Endothelial cell (in vitro differentiated cells): Measurements from ENCODE around the gene RHOJ. TPM values are rescaled to one million over a fixed set of nuclear protein-coding genes. Genes with fewer than 3 reads are reported as not detected.

Experiments used
- DNase-seq: peaks from one replicate; pipeline ENCODE4 v3.0.0; 2021; ENCODE audit warnings: low spot score
- H3K27ac Mint-ChIP-seq: one replicate; pipeline ENCODE4 v1.8.0; 2021; ENCODE audit warnings: mixed read lengths, inconsistent platforms; ENCODE audit not compliant: unreplicated experiment
- H3K27me3 Mint-ChIP-seq: one replicate; pipeline ENCODE4 v1.8.0; 2021; ENCODE audit warnings: mild to moderate bottlenecking, moderate library complexity, mixed read lengths, inconsistent platforms; ENCODE audit not compliant: unreplicated experiment
- H3K36me3 Mint-ChIP-seq: one replicate; pipeline ENCODE4 v1.8.0; 2021; ENCODE audit warnings: mild to moderate bottlenecking, low read depth, mixed read lengths, inconsistent platforms; ENCODE audit not compliant: unreplicated experiment
- H3K4me1 Mint-ChIP-seq: one replicate; pipeline ENCODE4 v1.8.0; 2021; ENCODE audit warnings: mild to moderate bottlenecking, mixed read lengths, inconsistent platforms; ENCODE audit not compliant: unreplicated experiment
- H3K4me3 Mint-ChIP-seq: one replicate; pipeline ENCODE4 v1.8.0; 2021; ENCODE audit warnings: mild to moderate bottlenecking, mixed read lengths, inconsistent platforms; ENCODE audit not compliant: unreplicated experiment
- H3K9me3 Mint-ChIP-seq: one replicate; pipeline ENCODE4 v1.8.0; 2021; ENCODE audit warnings: mixed read lengths, inconsistent platforms; ENCODE audit not compliant: unreplicated experiment
- total RNA-seq: library from RNA; stranded (reverse); fragmentation: NEBNext Ultra II Directional; extraction: Animal tissue kit (Norgen Biotek cat#: 25700); gene quantifications from one replicate; pipeline ENCODE4 v1.2.1, GENCODE V29; 2021; ENCODE audit not compliant: unreplicated experiment
- TF ChIP-seq, protein P1 (sequence below): fragments of 200-600 bp; sonication (generic); IDR thresholded peaks from one replicate; pipeline ENCODE4 v1.5.0; 2021; ENCODE audit warnings: antibody characterized with exemption; ENCODE audit not compliant: unreplicated experiment

Gene RHOJ
- total RNA-seq, 1 donor from 2014 or later: 266 TPM

DNA sequence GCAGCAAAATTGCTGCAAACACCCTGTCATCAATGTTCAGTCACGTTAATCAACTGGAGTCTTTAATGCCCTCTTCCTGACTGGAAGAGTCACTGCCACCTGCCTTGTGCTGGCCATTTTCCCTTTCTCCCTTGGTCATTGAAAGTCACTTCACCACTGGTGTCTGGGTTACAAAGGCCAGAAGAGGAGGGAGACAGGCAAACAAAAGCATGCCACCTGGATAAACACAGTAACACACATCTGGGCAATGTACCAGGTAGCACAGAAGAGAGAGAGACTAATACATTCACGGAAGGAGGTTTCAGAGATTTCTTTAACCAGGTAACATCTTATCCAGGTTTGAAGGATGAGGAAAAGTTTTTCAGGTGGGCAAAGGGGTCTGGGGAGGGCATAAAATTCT lies 81.8 kb downstream of the RHOJ start:
- peaks cover 13% of the 10 kb centered on the region for H3K36me3 Mint-ChIP-seq
- no peak overlapping the region for H3K27ac Mint-ChIP-seq
- TF ChIP-seq, protein P1, sequence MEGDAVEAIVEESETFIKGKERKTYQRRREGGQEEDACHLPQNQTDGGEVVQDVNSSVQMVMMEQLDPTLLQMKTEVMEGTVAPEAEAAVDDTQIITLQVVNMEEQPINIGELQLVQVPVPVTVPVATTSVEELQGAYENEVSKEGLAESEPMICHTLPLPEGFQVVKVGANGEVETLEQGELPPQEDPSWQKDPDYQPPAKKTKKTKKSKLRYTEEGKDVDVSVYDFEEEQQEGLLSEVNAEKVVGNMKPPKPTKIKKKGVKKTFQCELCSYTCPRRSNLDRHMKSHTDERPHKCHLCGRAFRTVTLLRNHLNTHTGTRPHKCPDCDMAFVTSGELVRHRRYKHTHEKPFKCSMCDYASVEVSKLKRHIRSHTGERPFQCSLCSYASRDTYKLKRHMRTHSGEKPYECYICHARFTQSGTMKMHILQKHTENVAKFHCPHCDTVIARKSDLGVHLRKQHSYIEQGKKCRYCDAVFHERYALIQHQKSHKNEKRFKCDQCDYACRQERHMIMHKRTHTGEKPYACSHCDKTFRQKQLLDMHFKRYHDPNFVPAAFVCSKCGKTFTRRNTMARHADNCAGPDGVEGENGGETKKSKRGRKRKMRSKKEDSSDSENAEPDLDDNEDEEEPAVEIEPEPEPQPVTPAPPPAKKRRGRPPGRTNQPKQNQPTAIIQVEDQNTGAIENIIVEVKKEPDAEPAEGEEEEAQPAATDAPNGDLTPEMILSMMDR: no peak
- no peak overlapping the region for H3K4me3 Mint-ChIP-seq
- H3K9me3 Mint-ChIP-seq: no peaks in the 10 kb centered on the region
- DNase-seq: no peak
- no peaks in the 10 kb centered on the region for H3K4me1 Mint-ChIP-seq
- H3K27me3 Mint-ChIP-seq: peaks cover under 1% of the 10 kb centered on the region

DNA sequence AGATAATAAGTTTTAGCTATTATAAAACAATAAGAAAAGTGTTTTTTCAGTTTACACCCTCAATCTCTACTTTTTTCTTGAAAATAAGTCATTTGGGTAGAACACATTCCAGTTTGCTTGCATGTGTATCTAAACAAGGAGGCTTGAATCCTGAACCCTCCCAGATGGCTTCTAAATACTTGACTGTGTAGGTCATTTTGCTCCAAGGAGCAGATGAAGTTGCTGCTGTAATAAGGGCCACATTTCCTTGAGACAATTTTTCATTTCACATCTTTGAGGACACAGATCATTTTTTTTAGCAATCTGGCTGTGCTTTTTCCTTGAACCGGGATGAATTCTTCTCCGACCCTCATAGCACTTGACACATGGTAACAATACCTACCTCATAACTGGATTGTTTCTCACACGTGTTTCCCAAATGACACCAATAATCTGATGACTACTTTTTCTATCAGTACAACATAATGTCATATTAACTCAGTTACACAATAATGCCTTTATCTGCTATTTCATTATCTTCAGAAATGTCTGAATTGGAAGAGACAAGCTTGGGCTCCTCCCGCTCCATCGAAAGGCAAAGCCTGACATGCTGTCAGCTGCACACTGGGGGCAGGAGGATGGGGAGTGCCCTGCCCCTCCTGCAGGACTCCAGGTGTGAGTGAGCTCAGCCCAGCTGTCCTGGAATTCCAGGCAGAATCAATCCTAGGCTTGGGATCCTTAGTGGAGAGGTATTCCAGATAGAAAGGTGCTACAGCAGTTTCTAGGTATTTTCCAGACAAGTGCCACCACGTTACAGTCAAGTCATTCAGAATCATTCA lies 83.6 kb downstream of the RHOJ start:
- no peaks in the 10 kb centered on the region for H3K9me3 Mint-ChIP-seq
- TF ChIP-seq, protein P1: no peak

DNA sequence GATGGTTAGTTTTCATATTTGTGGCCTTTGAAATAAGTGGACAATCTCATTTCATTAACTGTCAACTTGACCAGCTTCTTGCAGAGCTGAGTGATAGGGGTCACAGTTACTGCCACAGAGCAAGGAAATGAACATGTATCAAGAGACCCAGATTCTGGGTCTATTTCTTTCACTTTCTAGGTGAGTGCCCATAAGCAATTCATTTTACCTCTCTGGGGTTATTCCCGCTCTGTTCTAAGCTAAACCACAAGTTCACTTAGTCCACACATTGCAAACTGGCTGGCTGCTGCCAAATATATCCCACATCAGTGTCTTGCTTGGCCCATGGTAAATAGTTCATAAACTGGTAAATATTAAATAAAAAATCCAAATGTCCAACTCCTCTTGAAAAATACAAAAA lies 84.6 kb downstream of the RHOJ start:
- Mint-ChIP-seq H3K4me3 (no peak overlapping the region), H3K36me3 (peaks cover 40% of the 10 kb centered on the region), H3K27me3 (peaks cover 4% of the 10 kb centered on the region), H3K27ac (no peak overlapping the region), H3K9me3 (no peaks in the 10 kb centered on the region), H3K4me1 (peaks cover 6% of the 10 kb centered on the region)
- DNase-seq: no peak
- TF ChIP-seq, protein P1: no peak

More for the DNA sequence above, 83.6 kb downstream of the RHOJ start:
- no peak for DNase-seq
- Mint-ChIP-seq H3K27ac (no peak overlapping the region), H3K36me3 (peaks cover 30% of the 10 kb centered on the region), H3K4me1 (peaks cover under 1% of the 10 kb centered on the region), H3K27me3 (peaks cover 4% of the 10 kb centered on the region), H3K4me3 (no peak overlapping the region)

DNA sequence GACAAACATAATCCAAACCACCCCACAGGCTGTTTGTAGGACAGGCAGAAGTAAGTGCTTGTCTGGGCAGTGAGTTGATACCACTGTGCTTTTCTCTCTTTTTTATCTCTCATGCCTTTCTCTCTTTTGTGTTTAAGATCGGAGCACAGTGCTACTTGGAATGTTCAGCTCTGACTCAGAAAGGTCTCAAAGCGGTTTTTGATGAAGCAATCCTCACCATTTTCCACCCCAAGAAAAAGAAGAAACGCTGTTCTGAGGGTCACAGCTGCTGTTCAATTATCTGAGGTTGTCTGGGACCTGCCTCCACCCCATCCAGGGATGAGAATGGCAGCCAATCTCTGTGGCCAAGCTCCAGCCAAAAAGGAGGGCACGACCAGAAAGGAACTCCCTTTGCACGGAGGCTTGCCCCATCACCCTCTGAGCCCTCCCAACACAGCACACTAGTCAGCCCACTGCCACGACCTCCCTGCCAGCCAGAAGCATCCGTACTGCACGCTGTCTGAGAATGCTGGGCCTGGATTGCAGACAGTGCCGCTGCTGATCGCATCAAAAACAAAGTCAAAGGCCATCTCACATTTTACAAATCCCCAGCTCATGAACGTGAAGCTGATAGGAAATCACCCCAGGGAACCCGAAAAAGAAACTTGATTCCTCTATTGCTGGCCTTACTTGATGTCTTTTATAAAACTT lies 86.6 kb downstream of the RHOJ start:
- Mint-ChIP-seq H3K36me3 (peaks cover 47% of the 10 kb centered on the region), H3K4me1 (peaks cover 21% of the 10 kb centered on the region), H3K27ac (no peak overlapping the region), H3K9me3 (no peaks in the 10 kb centered on the region), H3K27me3 (peaks cover 11% of the 10 kb centered on the region), H3K4me3 (peak overlapping the region; percentile 83)
- TF ChIP-seq, protein P1: no peak
- no peak for DNase-seq

DNA sequence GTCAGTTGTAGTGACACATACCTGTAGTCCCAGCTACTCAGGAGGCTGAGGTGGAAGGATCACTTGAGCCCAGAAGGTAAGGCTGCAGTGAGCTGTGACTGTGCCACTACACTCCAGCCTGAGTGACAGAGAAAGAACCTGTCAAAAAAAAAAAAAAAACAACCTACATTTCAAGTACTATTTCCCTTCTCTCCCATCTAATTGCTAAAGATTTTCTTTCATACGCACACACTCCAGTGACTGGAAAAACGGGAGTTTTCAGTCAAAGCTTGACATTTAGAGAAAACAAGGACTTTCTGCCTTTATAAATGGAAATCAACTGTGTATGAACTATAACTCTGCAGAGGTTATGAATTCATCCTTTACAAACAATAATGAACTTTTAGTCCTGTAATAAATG lies 88.6 kb downstream of the RHOJ start:
- H3K4me3 Mint-ChIP-seq: peak overlapping the region; percentile 12
- H3K9me3 Mint-ChIP-seq: no peaks in the 10 kb centered on the region
- peaks cover 24% of the 10 kb centered on the region for H3K4me1 Mint-ChIP-seq
- DNase-seq: no peak
- TF ChIP-seq, protein P1: no peak
- peaks cover 12% of the 10 kb centered on the region for H3K27me3 Mint-ChIP-seq
- H3K36me3 Mint-ChIP-seq: peaks cover 47% of the 10 kb centered on the region
- H3K27ac Mint-ChIP-seq: no peak overlapping the region
